H9 (cell line): ENCODE results near the gene STAB2. TPM values are rescaled to one million over a fixed set of nuclear protein-coding genes. Genes with fewer than 3 reads are reported as not detected.

ENCODE experiments used
- DNase-seq: peaks from one replicate; pipeline ENCODE4 v3.0.0-alpha.2; 2017
- H2AFZ ChIP-seq: one replicate; pipeline ENCODE4 v1.6.1; 2013; ENCODE audit warnings: mild to moderate bottlenecking, low read length, control low read depth, moderate library complexity
- H2AK5ac ChIP-seq: 2 replicates; pipeline ENCODE4 v1.6.1; 2013; ENCODE audit warnings: low read length, control low read depth, mixed read lengths; ENCODE audit not compliant: insufficient read length
- H2BK120ac ChIP-seq: one replicate; pipeline ENCODE4 v1.6.1; 2013; ENCODE audit warnings: low read depth, mild to moderate bottlenecking, low read length, control low read depth, inconsistent platforms; ENCODE audit not compliant: poor library complexity, severe bottlenecking
- H2BK12ac ChIP-seq: 2 replicates; pipeline ENCODE4 v1.6.1; 2013; ENCODE audit warnings: low read length, control low read depth, mixed read lengths, low read depth; ENCODE audit not compliant: insufficient read length
- H2BK15ac ChIP-seq: 2 replicates; pipeline ENCODE4 v1.6.1; 2013; ENCODE audit warnings: low read depth, low read length, control low read depth
- H2BK20ac ChIP-seq: one replicate; pipeline ENCODE4 v1.6.1; 2013; ENCODE audit warnings: low read depth, mild to moderate bottlenecking, low read length, control low read depth, inconsistent platforms; ENCODE audit not compliant: poor library complexity, severe bottlenecking
- H2BK5ac ChIP-seq: 2 replicates; pipeline ENCODE4 v1.6.1; 2013; ENCODE audit warnings: low read length, control low read depth, mixed read lengths; ENCODE audit not compliant: insufficient read length
- H3K14ac ChIP-seq: 2 replicates; pipeline ENCODE4 v1.6.1; 2013; ENCODE audit warnings: low read length, control low read depth; ENCODE audit not compliant: insufficient read depth
- H3K18ac ChIP-seq: 2 replicates; pipeline ENCODE4 v1.6.1; 2013; ENCODE audit warnings: low read depth, mild to moderate bottlenecking, mixed read lengths, low read length, control low read depth; ENCODE audit not compliant: insufficient read length
- H3K23ac ChIP-seq: 2 replicates; pipeline ENCODE4 v1.6.1; 2013; ENCODE audit warnings: low read length, control low read depth, mixed read lengths, low read depth; ENCODE audit not compliant: insufficient read length
- H3K23me2 ChIP-seq: 2 replicates; pipeline ENCODE4 v1.6.1; 2013; ENCODE audit warnings: low read depth, mild to moderate bottlenecking, mixed read lengths, low read length, control low read depth; ENCODE audit not compliant: insufficient read length, poor library complexity, severe bottlenecking
- H3K27ac ChIP-seq: 2 replicates; pipeline ENCODE4 v1.5.1; 2013; ENCODE audit warnings: low read length, control low read depth, mixed read lengths, low read depth; ENCODE audit not compliant: insufficient read length
- H3K27me3 ChIP-seq: 2 replicates; pipeline ENCODE4 v1.6.1; 2013; ENCODE audit warnings: low read length, control low read depth, inconsistent platforms; ENCODE audit not compliant: insufficient read depth
- H3K4ac ChIP-seq: 2 replicates; pipeline ENCODE4 v1.6.1; 2013; ENCODE audit warnings: low read depth, mild to moderate bottlenecking, control low read depth, inconsistent platforms, low read length, moderate library complexity
- H3K4me1 ChIP-seq: 2 replicates; pipeline ENCODE4 v1.6.1; 2013; ENCODE audit warnings: low read length, control low read depth, inconsistent platforms; ENCODE audit not compliant: insufficient read depth
- H3K4me2 ChIP-seq: 2 replicates; pipeline ENCODE4 v1.6.1; 2013; ENCODE audit warnings: low read length, control low read depth, mixed read lengths; ENCODE audit not compliant: insufficient read length, insufficient read depth
- H3K56ac ChIP-seq: 2 replicates; pipeline ENCODE4 v1.6.1; 2013; ENCODE audit warnings: low read depth, mild to moderate bottlenecking, mixed read lengths, low read length, control low read depth; ENCODE audit not compliant: insufficient read length
- H3K79me1 ChIP-seq: 2 replicates; pipeline ENCODE4 v1.6.1; 2013; ENCODE audit warnings: low read depth, mild to moderate bottlenecking, moderate library complexity, low read length, control low read depth, inconsistent platforms; ENCODE audit not compliant: insufficient read depth, poor library complexity, severe bottlenecking
- H3K79me2 ChIP-seq: 2 replicates; pipeline ENCODE4 v1.6.1; 2013; ENCODE audit warnings: low read length, control low read depth, inconsistent platforms; ENCODE audit not compliant: insufficient read depth
- H3K9ac ChIP-seq: 2 replicates; pipeline ENCODE4 v1.6.1; 2013; ENCODE audit warnings: low read length, control low read depth, mixed read lengths; ENCODE audit not compliant: insufficient read length; ENCODE audit errors: extremely low read depth
- H3K9me3 ChIP-seq: one replicate; pipeline ENCODE4 v1.6.1; 2013; ENCODE audit warnings: low read depth, low read length, inconsistent platforms; ENCODE audit not compliant: control insufficient read depth
- H3T11ph ChIP-seq: one replicate; pipeline ENCODE4 v1.6.1; 2013; ENCODE audit warnings: mild to moderate bottlenecking, low read length, control low read depth, inconsistent platforms
- H4K20me1 ChIP-seq: one replicate; pipeline ENCODE4 v1.6.1; 2013; ENCODE audit not compliant: control insufficient read depth, insufficient read length, insufficient read depth
- H4K5ac ChIP-seq: 2 replicates; pipeline ENCODE4 v1.6.1; 2013; ENCODE audit warnings: low read depth, mild to moderate bottlenecking, mixed read lengths, low read length, control low read depth; ENCODE audit not compliant: insufficient read length
- H4K8ac ChIP-seq: replicated peaks from 2 replicates; pipeline ENCODE4 v1.6.1; 2013; ENCODE audit warnings: low read length, control low read depth, mixed read lengths, low read depth; ENCODE audit not compliant: insufficient read length
- H4K91ac ChIP-seq: 2 replicates; pipeline ENCODE4 v1.6.1; 2013; ENCODE audit warnings: low read depth, mild to moderate bottlenecking, moderate library complexity, mixed read lengths, low read length, control low read depth; ENCODE audit not compliant: insufficient read length
- H3K27ac Mint-ChIP-seq, 3 experiments: 2 replicates in 2 of 3; 3 replicates in 1 of 3; pipeline ENCODE4 v1.8.0; 2020 to 2021; ENCODE audit warnings: mixed read lengths in 3 of 3, mild to moderate bottlenecking in 1 of 3, moderate library complexity in 1 of 3
- H3K27me3 Mint-ChIP-seq: 2 replicates; pipeline ENCODE4 v1.8.0; 2021; ENCODE audit warnings: low read depth, mild to moderate bottlenecking, moderate library complexity, mixed read lengths
- H3K36me3 Mint-ChIP-seq, 3 experiments: 2 replicates in 2 of 3; 3 replicates in 1 of 3; pipeline ENCODE4 v1.8.0; 2020 to 2021; ENCODE audit warnings: low read depth in 3 of 3, mixed read lengths in 3 of 3; ENCODE audit not compliant: insufficient read depth in 1 of 3
- H3K4me1 Mint-ChIP-seq, 2 experiments: 2 replicates each; pipeline ENCODE4 v1.8.0; 2020; ENCODE audit warnings: mixed read lengths in 2 of 2
- H3K4me3 Mint-ChIP-seq, 2 experiments: 2 replicates in 1 of 2; 3 replicates in 1 of 2; pipeline ENCODE4 v1.8.0; 2020 to 2021; ENCODE audit warnings: mild to moderate bottlenecking in 2 of 2, mixed read lengths in 2 of 2, moderate library complexity in 1 of 2
- H3K9me3 Mint-ChIP-seq, 2 experiments: 2 replicates in 1 of 2; 3 replicates in 1 of 2; pipeline ENCODE4 v1.8.0; 2020; ENCODE audit warnings: mild to moderate bottlenecking in 2 of 2, mixed read lengths in 2 of 2, moderate library complexity in 1 of 2
- CTCF ChIP-seq: fragments of 200-600 bp; sonication (generic); conservative IDR thresholded peaks from 3 replicates; pipeline ENCODE4 v1.8.0; 2021; ENCODE audit warnings: antibody characterized with exemption, mild to moderate bottlenecking
- WGBS: extraction: QIAGEN DNeasy Blood & Tissue Kit; methylation state at CpG from one replicate; pipeline ENCODE4 v1.1.7; 2013; ENCODE audit warnings: missing lambda C conversion rate, low lambda C conversion rate, mixed read lengths; ENCODE audit not compliant: insufficient read length; ENCODE audit errors: extremely low coverage; 5-methylcytosine and 5-hydroxymethylcytosine counted together
- total RNA-seq: library from RNA; stranded (reverse); gene quantifications from 2 replicates; pipeline ENCODE4 v1.2.1, GENCODE V29; 2021

The STAB2 gene
- total RNA-seq, 1 experiment from 2014 or later, result 0.02 TPM

GRCh38 chr12:103731539-103731938 is 144.5 kb downstream of the STAB2 start:
- no peak overlapping the region for H3K14ac ChIP-seq
- no peak overlapping the region for H4K8ac ChIP-seq
- TF ChIP-seq CTCF, result no peak
- no peak overlapping the region for H3K4me2 ChIP-seq
- no CpG with 5 or more reads among the region's 1 CpG for WGBS
- no peak overlapping the region for H2BK20ac ChIP-seq
- Mint-ChIP-seq H3K36me3 (peaks cover 0 to 5% (median 5%) of the 10 kb centered on the region in 3 experiments; a peak in 3 of 7 replicates), H3K9me3 (peaks cover 10 to 13% of the 10 kb centered on the region in 2 experiments), H3K4me1 (no peaks in the 10 kb centered on the region), H3K4me3 (no peak overlapping the region), H3K27me3 (peaks cover 18% of the 10 kb centered on the region), H3K27ac (no peak overlapping the region)
- no peak overlapping the region for H4K5ac ChIP-seq
- H2BK120ac ChIP-seq, result no peak overlapping the region
- H2AK5ac ChIP-seq, result no peak overlapping the region
- H3K79me1 ChIP-seq, result no peaks in the 10 kb centered on the region
- H2AFZ ChIP-seq, result no peak overlapping the region
- no peaks in the 10 kb centered on the region for H3K4me1 ChIP-seq
- H3T11ph ChIP-seq, result no peak overlapping the region
- H3K23ac ChIP-seq, result no peak overlapping the region
- no peaks in the 10 kb centered on the region for H3K23me2 ChIP-seq
- H3K27me3 ChIP-seq, result no peaks in the 10 kb centered on the region
- no peak overlapping the region for H3K27ac ChIP-seq
- H3K9me3 ChIP-seq, result no peaks in the 10 kb centered on the region
- H4K91ac ChIP-seq, result no peak overlapping the region
- no peak overlapping the region for H3K18ac ChIP-seq
- H3K56ac ChIP-seq, result no peak overlapping the region
- no peaks in the 10 kb centered on the region for H4K20me1 ChIP-seq
- DNase-seq, result no peak
- H3K4ac ChIP-seq, result no peak overlapping the region
- no peaks in the 10 kb centered on the region for H3K79me2 ChIP-seq
- no peak overlapping the region for H2BK12ac ChIP-seq
- H3K9ac ChIP-seq, result no peak overlapping the region
- no peak overlapping the region for H2BK5ac ChIP-seq
- no peak overlapping the region for H2BK15ac ChIP-seq
